ENCODE measurements around the gene CCNG2.
"Not testable (repeated sequence)": the region's sequence is repeated elsewhere in the genome, so short reads cannot be mapped to it uniquely, and the experiment has no call there.

CCNG2 gene, protein sequence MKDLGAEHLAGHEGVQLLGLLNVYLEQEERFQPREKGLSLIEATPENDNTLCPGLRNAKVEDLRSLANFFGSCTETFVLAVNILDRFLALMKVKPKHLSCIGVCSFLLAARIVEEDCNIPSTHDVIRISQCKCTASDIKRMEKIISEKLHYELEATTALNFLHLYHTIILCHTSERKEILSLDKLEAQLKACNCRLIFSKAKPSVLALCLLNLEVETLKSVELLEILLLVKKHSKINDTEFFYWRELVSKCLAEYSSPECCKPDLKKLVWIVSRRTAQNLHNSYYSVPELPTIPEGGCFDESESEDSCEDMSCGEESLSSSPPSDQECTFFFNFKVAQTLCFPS

DNA sequence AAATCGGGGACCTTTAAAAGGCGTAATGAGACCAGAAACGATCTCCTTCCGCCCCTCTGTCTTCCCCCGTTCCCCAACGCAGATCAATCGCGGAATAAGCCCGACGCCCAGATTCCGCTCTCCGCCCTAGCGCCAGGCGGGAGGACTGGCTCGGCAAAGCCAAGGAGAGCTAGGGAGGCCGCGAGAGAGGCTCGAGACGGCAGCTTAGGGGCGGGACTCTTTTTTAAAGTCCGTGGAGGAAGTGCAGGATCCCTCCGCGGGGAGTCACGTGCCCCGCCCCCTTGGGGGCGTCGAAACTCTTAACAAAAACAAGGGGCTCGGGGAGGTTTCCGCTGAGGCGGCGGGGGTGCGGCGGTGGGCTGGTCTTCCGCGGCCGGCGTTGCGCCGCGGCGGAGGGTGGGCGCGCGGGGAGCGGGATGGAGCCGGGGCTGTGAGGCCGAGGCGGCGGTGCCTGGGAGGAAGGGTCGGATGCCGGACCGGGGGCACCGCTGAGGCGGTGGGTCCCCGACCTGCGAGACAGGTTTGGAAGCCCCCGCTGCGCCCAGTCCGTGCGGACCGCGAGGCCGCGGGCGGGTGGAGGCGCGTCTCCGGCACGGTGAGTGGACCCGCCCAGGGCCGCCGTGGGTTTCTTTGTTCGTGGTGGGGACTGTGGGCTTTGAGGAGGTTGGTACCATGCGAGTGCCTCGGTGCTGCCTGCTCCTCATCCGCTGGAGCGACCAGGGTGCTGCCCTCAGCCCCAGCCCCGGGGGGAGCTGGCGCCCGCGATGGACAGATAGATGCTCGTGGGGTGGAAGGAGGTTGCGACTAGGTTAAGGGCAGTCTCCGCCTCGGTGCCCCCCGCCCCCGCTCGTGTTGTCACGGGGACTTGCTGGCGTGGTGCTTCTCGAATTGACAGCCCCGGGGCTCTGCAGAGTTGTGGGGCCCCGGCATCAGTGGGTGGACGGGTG, at the start of gene CCNG2:
TSS of gene CCNG2 (plus strand) at position 296 of the 947 bp plus-strand sequence. CDS start 1,326 bp downstream, outside the sequence.
- DNase-seq (ENCODE audit: low spot score): peak; percentile 84

DNA sequence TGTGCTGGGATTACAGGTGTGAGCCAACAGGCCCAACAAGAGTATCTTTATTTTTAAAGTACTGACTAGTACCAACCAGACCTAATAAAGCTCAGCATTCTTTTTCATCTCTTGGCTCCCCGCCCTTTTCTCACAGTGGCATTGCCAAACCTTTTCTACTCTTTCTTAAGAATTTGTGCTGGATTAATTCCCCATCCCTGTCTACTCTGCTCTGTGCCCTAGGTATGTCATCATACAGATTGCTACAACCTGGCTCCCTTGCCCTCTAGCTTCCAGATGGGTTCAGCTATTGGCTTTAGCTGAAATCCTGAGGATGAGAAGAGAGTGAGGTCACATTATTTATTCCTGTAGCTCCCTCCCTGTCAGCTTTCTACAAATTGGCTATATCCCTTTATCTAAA, 46.3 kb upstream of the CCNG2 start:
- DNase-seq (ENCODE audit: low spot score): no peak

DNA sequence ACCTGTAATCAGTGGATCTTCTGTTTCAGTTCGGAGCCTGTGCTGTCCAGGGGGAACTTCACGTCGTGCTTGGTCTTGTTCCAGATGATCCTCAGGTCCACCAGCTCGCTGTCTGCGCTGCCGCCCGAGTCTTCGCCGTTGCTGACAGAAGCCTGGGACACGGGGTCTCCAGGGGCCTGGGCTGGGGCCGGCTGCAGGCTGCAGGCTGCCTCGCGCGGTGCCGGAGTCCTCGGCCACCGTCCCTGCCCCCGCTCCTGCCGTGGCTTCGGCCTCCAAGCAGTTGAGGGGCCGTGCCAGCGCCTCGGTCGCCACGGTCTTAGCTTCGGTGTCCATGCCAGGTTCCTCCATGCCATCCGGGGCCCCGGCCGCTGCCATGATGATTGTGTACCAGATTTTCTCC, 43.9 kb upstream of the CCNG2 start:
- DNase-seq (ENCODE audit: low spot score): no peak

- DNase-seq (ENCODE audit: low spot score): no peak
Measured at GRCh38 chr4:77117721-77118120, 39.3 kb upstream of the CCNG2 start.

DNA sequence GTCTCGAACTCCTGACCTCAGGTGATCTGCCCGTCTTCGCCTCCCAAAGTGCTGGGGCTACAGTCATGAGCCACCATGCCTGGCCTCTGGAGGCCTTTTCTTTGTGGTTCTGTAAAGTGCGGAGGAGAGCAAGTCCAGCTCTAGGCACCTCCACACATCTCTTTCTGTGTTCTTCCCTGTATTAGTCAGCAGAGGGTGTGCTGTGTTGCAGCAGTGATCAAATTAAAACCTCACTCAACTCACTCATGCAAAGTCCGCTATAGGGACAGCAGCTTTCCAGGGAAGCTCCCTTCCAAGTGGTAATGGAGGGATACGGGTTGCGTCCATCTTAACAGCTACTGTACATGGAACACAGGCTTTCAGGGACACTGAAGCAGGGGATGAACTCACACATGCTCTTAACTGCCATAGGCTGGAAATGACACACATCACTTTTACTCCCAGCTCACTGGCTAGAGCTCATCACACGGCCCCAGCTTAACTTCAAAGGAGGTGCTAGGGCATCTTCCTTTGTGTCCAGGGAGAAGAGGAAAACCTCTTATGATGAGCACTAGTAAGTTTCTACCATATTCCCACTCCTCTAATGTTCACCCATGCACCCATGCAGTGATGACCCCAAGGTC, 36.0 kb upstream of the CCNG2 start:
- DNase-seq (ENCODE audit: low spot score): no peak

- no peak for DNase-seq (ENCODE audit: low spot score)
Measured at GRCh38 chr4:77121736-77122240, 35.2 kb upstream of the CCNG2 start.

DNA sequence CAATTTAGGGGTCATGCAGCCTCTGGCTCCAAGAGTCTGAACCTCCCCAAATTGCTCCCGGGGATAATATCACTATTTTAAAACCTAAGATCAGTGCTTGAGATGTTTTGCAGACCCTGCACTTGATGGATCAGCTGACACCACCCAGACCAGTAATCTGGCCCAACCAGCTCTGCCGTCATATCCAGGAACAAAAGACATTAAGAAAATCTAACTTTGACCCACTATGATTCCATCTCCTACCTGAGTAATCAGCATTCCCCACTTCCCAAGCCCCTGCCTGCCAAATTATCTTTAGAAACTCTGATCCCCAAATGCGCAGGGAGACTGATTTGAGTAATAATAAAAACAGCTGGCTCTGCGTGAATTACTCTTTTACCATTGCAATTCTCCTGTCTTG, 34.4 kb upstream of the CCNG2 start:
- no peak for DNase-seq (ENCODE audit: low spot score)

DNA sequence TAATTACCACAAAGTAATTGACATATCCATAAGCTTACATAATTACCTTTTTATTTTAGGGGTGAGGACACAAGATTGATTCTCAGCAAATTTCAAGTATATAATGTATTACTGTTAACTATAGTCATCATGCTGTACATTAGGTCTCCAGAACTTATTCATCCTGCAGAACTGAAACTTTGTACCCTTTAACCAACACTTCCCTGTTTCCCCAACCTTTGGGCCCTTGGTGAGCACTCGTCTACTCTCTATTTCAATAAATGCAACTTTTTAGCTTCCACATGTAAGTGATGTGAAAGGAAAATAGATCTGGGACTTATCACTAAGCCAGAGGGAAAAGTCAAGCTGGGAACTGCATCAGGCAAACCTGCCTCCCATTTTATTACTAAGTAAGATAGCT, 33.6 kb upstream of the CCNG2 start:
- no peak for DNase-seq (ENCODE audit: low spot score)

DNA sequence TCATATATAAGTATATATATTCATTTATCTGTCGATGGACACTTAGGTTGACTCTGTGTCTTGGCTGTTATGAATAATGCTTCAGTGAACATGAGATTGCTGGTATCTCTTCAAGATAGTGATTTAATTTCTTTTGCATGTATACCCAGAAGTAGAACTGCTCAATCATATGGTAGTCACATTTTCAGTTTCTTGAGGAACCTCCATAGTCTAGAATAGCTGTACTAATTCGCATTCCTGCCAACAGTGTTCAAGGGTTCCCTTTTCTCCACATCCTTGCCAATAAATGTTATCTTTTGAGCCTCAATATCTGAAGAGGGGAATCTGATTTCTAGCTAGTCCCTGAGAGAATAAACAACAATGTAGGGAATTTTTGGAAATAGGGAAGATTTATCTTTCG, 32.4 kb upstream of the CCNG2 start:
- no peak for DNase-seq (ENCODE audit: low spot score)

DNA sequence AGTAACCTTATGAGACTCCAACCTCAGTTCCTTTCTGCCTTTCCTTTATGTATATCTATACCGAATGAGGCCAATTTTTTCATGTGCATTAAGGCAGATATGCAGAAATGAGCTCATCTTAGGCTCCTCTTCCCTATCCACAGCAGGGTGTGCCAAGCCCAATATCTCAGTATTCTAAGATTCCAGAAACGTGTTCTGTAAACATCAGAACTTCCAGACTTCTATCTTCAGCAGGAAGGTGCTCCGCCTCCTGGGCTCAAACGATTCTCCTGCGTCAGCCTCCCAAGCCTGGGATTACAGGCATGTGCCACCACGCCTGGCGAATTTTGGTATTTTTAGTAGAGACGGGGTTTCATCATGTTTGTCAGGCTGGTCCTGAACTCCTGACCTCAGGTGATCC, 31.0 kb upstream of the CCNG2 start:
- DNase-seq (ENCODE audit: low spot score): no peak

GRCh38 chr4:77126809-77127208, 30.2 kb upstream of the CCNG2 start:
- no peak for DNase-seq (ENCODE audit: low spot score)

GRCh38 chr4:77127215-77127614, 29.8 kb upstream of the CCNG2 start:
- DNase-seq (ENCODE audit: low spot score): no peak

GRCh38 chr4:77127837-77128621, 29.0 kb upstream of the CCNG2 start:
- no peak for DNase-seq (ENCODE audit: low spot score)

GRCh38 chr4:77132652-77133312, 24.2 kb upstream of the CCNG2 start:
- no peak for DNase-seq (ENCODE audit: low spot score)

GRCh38 chr4:77137448-77137847, 19.6 kb upstream of the CCNG2 start:
- not testable (repeated sequence) for DNase-seq (ENCODE audit: low spot score)

- peak; percentile 14 for DNase-seq (ENCODE audit: low spot score)
Measured at GRCh38 chr4:77141964-77142645, 14.9 kb upstream of the CCNG2 start.

DNA sequence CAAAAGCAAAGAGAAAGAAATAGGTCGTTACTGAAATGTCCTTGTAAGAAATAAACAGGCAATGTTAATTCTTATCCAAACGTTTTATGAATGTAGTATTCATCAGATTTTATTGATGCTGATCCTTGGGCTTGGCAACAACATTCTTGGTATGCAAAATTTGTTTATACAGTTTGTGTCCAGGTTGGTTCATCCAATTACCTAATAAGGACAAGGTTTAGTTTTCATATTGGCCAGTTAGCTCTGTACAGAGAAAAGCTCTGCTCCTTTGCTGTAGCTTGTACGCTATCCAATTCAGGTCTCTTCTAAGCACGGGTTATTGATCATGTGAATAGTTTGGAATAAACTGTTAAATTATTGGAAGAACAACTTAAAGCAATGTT, 14.4 kb upstream of the CCNG2 start:
- no peak for DNase-seq (ENCODE audit: low spot score)

DNA sequence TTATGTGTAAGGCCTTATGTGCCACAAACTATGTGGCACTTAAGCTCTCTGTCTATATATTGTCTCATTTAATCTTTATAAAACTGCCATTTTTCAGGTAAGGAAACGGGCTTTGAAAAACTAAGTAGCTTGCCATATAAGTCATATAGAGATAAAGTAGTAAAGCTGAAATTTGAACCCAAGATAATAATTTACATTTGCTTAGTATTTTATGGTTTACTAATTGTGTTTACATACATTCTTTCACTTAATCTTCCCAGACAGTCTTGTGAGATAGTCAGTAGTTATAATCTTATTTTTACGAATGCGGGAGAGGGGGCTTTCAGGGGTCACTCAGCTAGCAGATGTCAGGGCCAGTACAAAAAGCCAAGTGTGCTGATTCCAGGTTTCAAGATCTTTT, 13.9 kb upstream of the CCNG2 start:
- no peak for DNase-seq (ENCODE audit: low spot score)

- no peak for DNase-seq (ENCODE audit: low spot score)
Measured at GRCh38 chr4:77145842-77146185, 11.2 kb upstream of the CCNG2 start.

DNA sequence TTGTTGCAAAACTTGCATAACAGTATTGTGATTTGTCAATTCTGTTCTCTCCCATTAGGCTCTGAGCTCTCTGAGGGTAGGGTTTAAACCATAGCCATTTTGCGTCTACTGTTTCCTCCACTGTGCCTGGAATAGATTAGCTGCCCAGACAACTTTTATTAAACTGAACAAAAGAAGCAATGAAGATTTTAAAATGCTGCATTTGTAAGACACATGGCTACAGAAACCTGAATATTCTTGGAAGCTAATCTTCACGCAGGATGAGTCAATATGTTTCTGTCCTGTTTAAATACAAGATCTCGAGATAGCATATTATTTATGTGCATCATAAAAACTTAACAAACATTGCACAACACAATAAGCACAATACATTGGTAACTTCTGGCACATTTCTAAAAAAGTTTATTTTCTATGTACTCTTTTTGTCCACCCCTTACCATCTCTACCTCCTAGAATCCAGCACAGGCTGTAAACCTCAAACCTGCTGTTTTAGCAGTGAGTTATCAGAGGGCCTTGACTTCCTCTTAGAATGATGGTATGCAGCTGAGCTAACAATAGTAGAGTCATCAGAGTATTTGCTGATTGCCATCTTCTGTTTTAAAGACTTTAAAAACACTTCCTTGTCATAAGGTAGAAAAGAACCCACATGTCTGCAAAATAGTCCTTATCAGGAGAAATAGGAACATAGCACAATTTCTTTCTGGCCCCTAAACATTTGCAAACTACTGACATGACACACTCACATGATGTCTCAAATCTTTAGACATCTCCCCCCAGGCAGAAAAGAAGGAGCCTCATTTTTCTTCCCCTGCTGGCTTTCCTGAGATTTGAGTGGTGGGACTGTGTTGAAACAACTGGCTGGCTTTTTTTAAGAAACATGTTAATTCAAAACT, 10.6 kb upstream of the CCNG2 start:
- peak; percentile 17 for DNase-seq (ENCODE audit: low spot score)
